ENCODE results near the gene CPNE8. TPM values are rescaled to one million over a fixed set of nuclear protein-coding genes. Genes with fewer than 3 reads are reported as not detected.

Gene CPNE8
- polyA plus RNA-seq (2013, experiment 1 of 2): 5.4 TPM
- polyA plus RNA-seq (2013, experiment 2 of 2): 5.2 TPM

DNA sequence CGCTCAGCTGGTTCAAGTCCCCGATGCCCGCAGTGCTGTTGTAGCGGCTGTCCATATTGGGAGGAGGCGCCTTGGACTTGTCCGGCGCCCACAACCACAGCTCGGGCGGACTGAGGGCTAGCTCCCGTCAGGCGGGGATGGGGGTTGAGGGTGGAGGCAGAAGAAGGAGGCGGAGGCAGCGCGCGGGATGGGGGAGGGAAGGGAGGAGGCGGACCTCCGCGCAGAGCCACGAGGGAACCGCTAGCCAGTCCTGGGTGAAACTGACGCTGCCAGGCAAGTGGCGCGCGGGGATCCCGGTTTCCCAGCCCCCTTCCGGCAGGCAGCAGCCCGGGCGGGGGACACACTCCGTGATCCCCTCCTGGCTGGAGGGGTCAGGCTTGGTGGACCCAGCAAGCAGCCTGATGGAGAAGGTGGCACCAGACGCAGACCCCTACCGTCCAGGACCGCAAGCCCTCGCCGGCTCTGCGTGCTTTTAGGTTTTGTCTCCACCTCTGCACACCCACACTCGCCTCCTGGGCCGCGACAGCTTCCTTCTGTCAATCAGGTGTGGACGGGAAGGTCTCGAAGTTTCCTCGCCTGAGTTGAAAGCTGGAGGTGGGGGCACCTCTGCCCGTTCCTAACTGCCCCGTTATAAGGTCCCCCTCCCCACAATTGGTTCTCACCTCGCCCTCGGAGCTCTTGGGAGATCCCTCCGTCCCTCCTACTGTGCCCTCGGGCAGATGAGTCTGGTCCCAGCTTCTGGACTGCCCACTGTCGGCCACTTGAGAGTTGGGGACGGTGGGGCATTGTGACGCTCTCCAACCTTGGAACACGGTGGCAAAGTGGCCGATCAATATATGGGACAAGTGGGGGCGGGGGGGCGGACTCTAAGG is at the start of gene CPNE8:
Gene CPNE8, minus strand, starts transcription at position 112 of the 872 bp plus-strand sequence. Its CDS starts 57 bp downstream, at position 55.
- H4K8ac ChIP-seq (ENCODE audit: low read depth, low read length): peak within 1 kb of the TSS; percentile 76
- no peaks in the 10 kb centered on the region for H3K9me3 ChIP-seq (replicated peaks in 1 of 2; ENCODE audit: control insufficient read depth in 2 of 2, insufficient read depth in 1 of 2, low read depth in 1 of 2, low read length in 2 of 2)
- no peaks in the 10 kb centered on the region for H3K4me1 ChIP-seq (ENCODE audit: control insufficient read depth in 2 of 2, insufficient read depth in 1 of 2, low read depth in 1 of 2, low read length in 2 of 2)
- peak within 1 kb of the TSS; percentile 69 for H3K27ac ChIP-seq (replicated peaks; ENCODE audit: low read length)
- peak within 1 kb of the TSS; percentile 93 for H3K9ac ChIP-seq (ENCODE audit: low read depth, low read length, poor library complexity)
- peak within 1 kb of the TSS; percentile 58 for H2BK12ac ChIP-seq (ENCODE audit: low read length)
- peak within 1 kb of the TSS; percentile 94 for H3K4me2 ChIP-seq (ENCODE audit: insufficient read depth, low read length, poor library complexity, severe bottlenecking)
- peak within 1 kb of the TSS; percentile 85 for H3K23ac ChIP-seq (ENCODE audit: low read depth, low read length, poor library complexity)
- H3K4me3 ChIP-seq (ENCODE audit: low read length in 2 of 2): peak within 1 kb of the TSS; percentile 54 to 93
- no peaks in the 10 kb centered on the region for H3K36me3 ChIP-seq (replicated peaks in 1 of 2; ENCODE audit: control insufficient read depth in 2 of 2, insufficient read depth in 2 of 2, low read length in 2 of 2)
- H2BK5ac ChIP-seq (ENCODE audit: low read length): peak within 1 kb of the TSS; percentile 90
- DNase-seq (ENCODE audit: low spot score): peak; percentile 52
- peak within 1 kb of the TSS; percentile 56 for H2AK5ac ChIP-seq (ENCODE audit: low read depth, low read length)
- H3K27me3 ChIP-seq (ENCODE audit: control insufficient read depth in 3 of 3, insufficient read depth in 3 of 3, low read depth in 1 of 3, low read length in 3 of 3): peaks cover 0 to 3% (median 0%) of the 10 kb centered on the region in 3 experiments
- H2BK120ac ChIP-seq (ENCODE audit: low read depth, low read length): peak within 1 kb of the TSS; percentile 44
- no CpG with 5 or more reads among the region's 54 CpGs for WGBS, 2 donors (ENCODE audit: extremely low coverage in 2 of 2, insufficient read length in 2 of 2, insufficient replicate concordance in 1 of 2)
- H3K18ac ChIP-seq (ENCODE audit: low read length): peak within 1 kb of the TSS; percentile 98
- H3K79me1 ChIP-seq (ENCODE audit: low read depth, low read length): peaks cover 3% of the 10 kb centered on the region
- peak within 1 kb of the TSS; percentile 47 for H3K14ac ChIP-seq (ENCODE audit: low read length)
- H2BK15ac ChIP-seq (ENCODE audit: low read length): peak within 1 kb of the TSS; percentile 97
- H2AFZ ChIP-seq (ENCODE audit: low read length): peak within 1 kb of the TSS; percentile 91
- H4K91ac ChIP-seq (ENCODE audit: low read depth, low read length, poor library complexity): peak within 1 kb of the TSS; percentile 72
- H3K4ac ChIP-seq (ENCODE audit: low read length): peak within 1 kb of the TSS; percentile 84

DNA sequence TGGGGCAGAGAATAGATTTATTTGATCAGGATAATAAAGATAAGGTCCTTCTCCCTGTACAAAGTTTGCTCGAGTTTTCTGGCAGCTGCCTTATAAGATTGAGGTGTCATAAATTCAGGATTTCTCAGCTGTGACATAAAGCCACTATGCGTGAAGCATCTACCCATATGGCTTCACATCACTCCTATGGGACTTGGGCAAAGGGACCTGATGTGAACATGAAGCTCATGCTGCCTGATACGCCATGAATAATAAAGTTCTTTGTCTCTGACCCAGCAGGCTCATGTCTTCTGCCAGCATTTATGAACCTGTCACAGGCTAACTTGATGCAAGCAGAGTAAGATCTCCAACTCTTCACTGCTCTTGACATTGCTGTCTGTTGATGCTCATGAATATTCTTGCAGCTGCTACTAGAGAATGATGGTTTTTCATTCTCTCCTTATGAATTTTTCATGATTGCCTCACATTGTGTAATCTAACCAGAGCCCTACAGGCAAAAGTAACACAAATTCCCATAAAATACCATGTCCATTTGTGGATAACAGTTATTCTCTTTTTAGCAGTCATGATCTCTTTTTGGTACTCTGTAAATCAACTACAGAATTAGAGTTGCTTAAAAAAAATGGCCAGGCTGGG is 49.0 kb upstream of the CPNE8 start:
- Histone ChIP-seq H3K27ac (replicated peaks; ENCODE audit: low read length) (no peak overlapping the region), H3K9ac (ENCODE audit: low read depth, low read length, poor library complexity) (no peak overlapping the region), H2BK5ac (ENCODE audit: low read length) (no peak overlapping the region), H3K4me3 (ENCODE audit: low read length in 2 of 2) (no peak overlapping the region), H2AFZ (ENCODE audit: low read length) (no peak overlapping the region), H2BK15ac (ENCODE audit: low read length) (no peak overlapping the region), H2BK12ac (ENCODE audit: low read length) (no peak overlapping the region), H4K8ac (ENCODE audit: low read depth, low read length) (no peak overlapping the region), H3K4ac (ENCODE audit: low read length) (no peak overlapping the region), H3K4me1 (ENCODE audit: control insufficient read depth in 2 of 2, insufficient read depth in 1 of 2, low read depth in 1 of 2, low read length in 2 of 2) (no peaks in the 10 kb centered on the region), H3K36me3 (replicated peaks in 1 of 2; ENCODE audit: control insufficient read depth in 2 of 2, insufficient read depth in 2 of 2, low read length in 2 of 2) (no peaks in the 10 kb centered on the region), H3K9me3 (replicated peaks in 1 of 2; ENCODE audit: control insufficient read depth in 2 of 2, insufficient read depth in 1 of 2, low read depth in 1 of 2, low read length in 2 of 2) (no peaks in the 10 kb centered on the region), H3K14ac (ENCODE audit: low read length) (no peak overlapping the region), H2BK120ac (ENCODE audit: low read depth, low read length) (no peak overlapping the region), H4K91ac (ENCODE audit: low read depth, low read length, poor library complexity) (no peak overlapping the region), H3K18ac (ENCODE audit: low read length) (no peak overlapping the region), H2AK5ac (ENCODE audit: low read depth, low read length) (no peak overlapping the region), H3K79me1 (ENCODE audit: low read depth, low read length) (no peaks in the 10 kb centered on the region), H3K27me3 (ENCODE audit: control insufficient read depth in 3 of 3, insufficient read depth in 3 of 3, low read depth in 1 of 3, low read length in 3 of 3) (no peaks in the 10 kb centered on the region), H3K4me2 (ENCODE audit: insufficient read depth, low read length, poor library complexity, severe bottlenecking) (no peak overlapping the region), H3K23ac (ENCODE audit: low read depth, low read length, poor library complexity) (no peak overlapping the region)
- no CpG with 5 or more reads among the region's 3 CpGs for WGBS, 2 donors (ENCODE audit: extremely low coverage in 2 of 2, insufficient read length in 2 of 2, insufficient replicate concordance in 1 of 2)
- DNase-seq (ENCODE audit: low spot score): no peak

DNA sequence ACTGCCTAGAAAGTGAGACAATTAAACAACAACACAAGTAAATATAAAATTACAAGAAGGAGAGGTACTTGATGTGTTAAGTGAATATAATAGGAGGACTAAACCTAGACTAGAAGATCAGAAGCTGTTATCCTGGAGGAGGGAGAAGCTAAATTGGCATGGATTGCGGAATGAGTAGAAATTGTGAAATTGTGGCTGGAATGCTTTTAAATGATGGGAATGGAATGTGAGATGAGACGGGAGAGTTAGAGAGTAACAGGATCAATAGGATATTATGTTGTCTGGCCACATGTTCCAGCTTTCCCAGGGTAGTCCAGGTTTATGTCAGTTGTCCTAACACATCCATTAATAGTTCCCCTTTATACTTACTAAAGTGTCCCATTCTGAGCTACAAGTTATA is 44.0 kb upstream of the CPNE8 start:
- no peak overlapping the region for H3K14ac ChIP-seq (ENCODE audit: low read length)
- WGBS, 2 donors (ENCODE audit: extremely low coverage in 2 of 2, insufficient read length in 2 of 2, insufficient replicate concordance in 1 of 2): 100% methylated on average over 2 of the region's 2 CpGs; no CpG with 5 or more reads in 1 of the 2 donors

DNA sequence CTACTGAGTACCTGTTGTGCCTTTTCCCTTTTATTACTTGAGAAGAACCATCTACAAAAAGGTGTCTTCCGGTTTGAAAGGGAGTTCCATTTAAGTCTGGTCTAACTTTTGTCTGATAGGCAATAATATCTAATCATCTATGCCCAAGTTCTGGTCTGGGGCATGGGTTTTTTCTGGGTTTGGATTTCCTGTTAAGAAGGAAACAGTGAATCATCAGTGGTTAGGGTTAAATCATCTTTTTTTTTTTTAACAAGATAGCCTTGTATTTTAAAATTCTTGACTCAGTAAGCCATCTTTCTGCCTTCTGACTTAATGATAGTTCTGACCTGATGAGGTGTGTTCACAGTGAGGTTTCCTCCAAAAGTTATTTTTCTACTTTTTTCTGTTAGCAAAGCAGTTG is 29.3 kb upstream of the CPNE8 start:
- Histone ChIP-seq H3K36me3 (replicated peaks in 1 of 2; ENCODE audit: control insufficient read depth in 2 of 2, insufficient read depth in 2 of 2, low read length in 2 of 2) (no peaks in the 10 kb centered on the region), H3K23ac (ENCODE audit: low read depth, low read length, poor library complexity) (no peak overlapping the region), H3K14ac (ENCODE audit: low read length) (no peak overlapping the region), H4K91ac (ENCODE audit: low read depth, low read length, poor library complexity) (no peak overlapping the region), H3K4ac (ENCODE audit: low read length) (no peak overlapping the region), H2BK15ac (ENCODE audit: low read length) (no peak overlapping the region), H3K4me1 (ENCODE audit: control insufficient read depth in 2 of 2, insufficient read depth in 1 of 2, low read depth in 1 of 2, low read length in 2 of 2) (no peaks in the 10 kb centered on the region), H3K9me3 (replicated peaks in 1 of 2; ENCODE audit: control insufficient read depth in 2 of 2, insufficient read depth in 1 of 2, low read depth in 1 of 2, low read length in 2 of 2) (peaks cover 0 to 3% of the 10 kb centered on the region in 2 donors), H2AK5ac (ENCODE audit: low read depth, low read length) (no peak overlapping the region), H3K27me3 (ENCODE audit: control insufficient read depth in 3 of 3, insufficient read depth in 3 of 3, low read depth in 1 of 3, low read length in 3 of 3) (no peaks in the 10 kb centered on the region), H2BK12ac (ENCODE audit: low read length) (no peak overlapping the region), H2AFZ (ENCODE audit: low read length) (no peak overlapping the region), H3K27ac (replicated peaks; ENCODE audit: low read length) (no peak overlapping the region), H3K9ac (ENCODE audit: low read depth, low read length, poor library complexity) (no peak overlapping the region), H2BK5ac (ENCODE audit: low read length) (no peak overlapping the region), H3K79me1 (ENCODE audit: low read depth, low read length) (no peaks in the 10 kb centered on the region), H3K4me2 (ENCODE audit: insufficient read depth, low read length, poor library complexity, severe bottlenecking) (no peak overlapping the region), H3K4me3 (ENCODE audit: low read length in 2 of 2) (no peak overlapping the region), H2BK120ac (ENCODE audit: low read depth, low read length) (no peak overlapping the region), H3K18ac (ENCODE audit: low read length) (no peak overlapping the region), H4K8ac (ENCODE audit: low read depth, low read length) (no peak overlapping the region)
- no CpG with 5 or more reads among the region's 1 CpG for WGBS, 2 donors (ENCODE audit: extremely low coverage in 2 of 2, insufficient read length in 2 of 2, insufficient replicate concordance in 1 of 2)
- no peak for DNase-seq (ENCODE audit: low spot score)

More for the DNA sequence above, 44.0 kb upstream of the CPNE8 start:
- Histone ChIP-seq H4K91ac (ENCODE audit: low read depth, low read length, poor library complexity) (no peak overlapping the region), H3K27ac (replicated peaks; ENCODE audit: low read length) (no peak overlapping the region), H3K36me3 (replicated peaks in 1 of 2; ENCODE audit: control insufficient read depth in 2 of 2, insufficient read depth in 2 of 2, low read length in 2 of 2) (no peaks in the 10 kb centered on the region), H2AK5ac (ENCODE audit: low read depth, low read length) (no peak overlapping the region), H3K4ac (ENCODE audit: low read length) (no peak overlapping the region), H4K8ac (ENCODE audit: low read depth, low read length) (no peak overlapping the region), H3K4me2 (ENCODE audit: insufficient read depth, low read length, poor library complexity, severe bottlenecking) (no peak overlapping the region), H3K9ac (ENCODE audit: low read depth, low read length, poor library complexity) (no peak overlapping the region), H3K4me3 (ENCODE audit: low read length in 2 of 2) (no peak overlapping the region), H3K9me3 (replicated peaks in 1 of 2; ENCODE audit: control insufficient read depth in 2 of 2, insufficient read depth in 1 of 2, low read depth in 1 of 2, low read length in 2 of 2) (no peaks in the 10 kb centered on the region), H3K18ac (ENCODE audit: low read length) (no peak overlapping the region), H2BK15ac (ENCODE audit: low read length) (no peak overlapping the region), H3K4me1 (ENCODE audit: control insufficient read depth in 2 of 2, insufficient read depth in 1 of 2, low read depth in 1 of 2, low read length in 2 of 2) (no peaks in the 10 kb centered on the region), H3K79me1 (ENCODE audit: low read depth, low read length) (no peaks in the 10 kb centered on the region), H2BK5ac (ENCODE audit: low read length) (no peak overlapping the region), H2BK12ac (ENCODE audit: low read length) (no peak overlapping the region), H3K23ac (ENCODE audit: low read depth, low read length, poor library complexity) (no peak overlapping the region), H2AFZ (ENCODE audit: low read length) (no peak overlapping the region), H2BK120ac (ENCODE audit: low read depth, low read length) (no peak overlapping the region), H3K27me3 (ENCODE audit: control insufficient read depth in 3 of 3, insufficient read depth in 3 of 3, low read depth in 1 of 3, low read length in 3 of 3) (no peaks in the 10 kb centered on the region)
- no peak for DNase-seq (ENCODE audit: low spot score)
